Liver (tissue), 3 donors: ENCODE measurements around the gene PDZD2.

ENCODE experiments used
- ATF3 ChIP-seq: IDR thresholded peaks from 2 replicates; pipeline ENCODE4 v1.6.1; 2016; ENCODE audit warnings: antibody characterized with exemption
- CTCF ChIP-seq: fragments of 150-350 bp; IDR thresholded peaks from 2 replicates; pipeline ENCODE4 v1.5.1; 2017; ENCODE audit warnings: improper control_type of control experiment, low read depth, low read length; ENCODE audit not compliant: missing input control
- GABPA ChIP-seq, 2 donors: IDR thresholded peaks in 1 of 2; conservative IDR thresholded peaks in 1 of 2; 2 replicates each; pipeline ENCODE4 v1.6.1; 2016; ENCODE audit warnings: antibody characterized with exemption in 2 of 2, mild to moderate bottlenecking in 1 of 2, moderate library complexity in 1 of 2
- RAD21 ChIP-seq, 2 donors: IDR thresholded peaks; 2 replicates each; pipeline ENCODE4 v1.6.1; 2016; ENCODE audit warnings: antibody characterized with exemption in 2 of 2, mild to moderate bottlenecking in 2 of 2
- TF ChIP-seq, protein P1 (sequence below): IDR thresholded peaks from 2 replicates; pipeline ENCODE4 v1.6.1; 2016; ENCODE audit warnings: antibody characterized with exemption, mild to moderate bottlenecking
- donor health status: healthy.
- donor health status: healthy.

GRCh38 chr5:31761877-31762276 is 122.9 kb downstream of the PDZD2 start:
- TF ChIP-seq CTCF (no peak), ATF3 (no peak), GABPA (IDR thresholded peaks at IDR 0.05 in 1 of 2, conservative IDR thresholded peaks at IDR 0.05 in 1 of 2) (no peak), RAD21 (IDR thresholded peaks at IDR 0.05) (no peak)
- TF ChIP-seq, protein P1, sequence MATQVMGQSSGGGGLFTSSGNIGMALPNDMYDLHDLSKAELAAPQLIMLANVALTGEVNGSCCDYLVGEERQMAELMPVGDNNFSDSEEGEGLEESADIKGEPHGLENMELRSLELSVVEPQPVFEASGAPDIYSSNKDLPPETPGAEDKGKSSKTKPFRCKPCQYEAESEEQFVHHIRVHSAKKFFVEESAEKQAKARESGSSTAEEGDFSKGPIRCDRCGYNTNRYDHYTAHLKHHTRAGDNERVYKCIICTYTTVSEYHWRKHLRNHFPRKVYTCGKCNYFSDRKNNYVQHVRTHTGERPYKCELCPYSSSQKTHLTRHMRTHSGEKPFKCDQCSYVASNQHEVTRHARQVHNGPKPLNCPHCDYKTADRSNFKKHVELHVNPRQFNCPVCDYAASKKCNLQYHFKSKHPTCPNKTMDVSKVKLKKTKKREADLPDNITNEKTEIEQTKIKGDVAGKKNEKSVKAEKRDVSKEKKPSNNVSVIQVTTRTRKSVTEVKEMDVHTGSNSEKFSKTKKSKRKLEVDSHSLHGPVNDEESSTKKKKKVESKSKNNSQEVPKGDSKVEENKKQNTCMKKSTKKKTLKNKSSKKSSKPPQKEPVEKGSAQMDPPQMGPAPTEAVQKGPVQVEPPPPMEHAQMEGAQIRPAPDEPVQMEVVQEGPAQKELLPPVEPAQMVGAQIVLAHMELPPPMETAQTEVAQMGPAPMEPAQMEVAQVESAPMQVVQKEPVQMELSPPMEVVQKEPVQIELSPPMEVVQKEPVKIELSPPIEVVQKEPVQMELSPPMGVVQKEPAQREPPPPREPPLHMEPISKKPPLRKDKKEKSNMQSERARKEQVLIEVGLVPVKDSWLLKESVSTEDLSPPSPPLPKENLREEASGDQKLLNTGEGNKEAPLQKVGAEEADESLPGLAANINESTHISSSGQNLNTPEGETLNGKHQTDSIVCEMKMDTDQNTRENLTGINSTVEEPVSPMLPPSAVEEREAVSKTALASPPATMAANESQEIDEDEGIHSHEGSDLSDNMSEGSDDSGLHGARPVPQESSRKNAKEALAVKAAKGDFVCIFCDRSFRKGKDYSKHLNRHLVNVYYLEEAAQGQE: no peak
